BLaER1 (cell line): ENCODE results near the gene FRMPD1.

ENCODE experiments used
- H3K27ac ChIP-seq: shearing (Covaris generic); formaldehyde crosslinking; 2 replicates; pipeline ENCODE4 v1.8.1; 2022
- H3K27me3 ChIP-seq: shearing (Covaris generic); formaldehyde crosslinking; 2 replicates; pipeline ENCODE4 v1.8.1; 2022
- H3K36me3 ChIP-seq: shearing (Covaris generic); formaldehyde crosslinking; 2 replicates; pipeline ENCODE4 v1.8.1; 2022
- H3K4me1 ChIP-seq: shearing (Covaris generic); formaldehyde crosslinking; 2 replicates; pipeline ENCODE4 v1.8.1; 2022
- H3K4me2 ChIP-seq: shearing (Covaris generic); formaldehyde crosslinking; 2 replicates; pipeline ENCODE4 v1.8.1; 2022
- H3K4me3 ChIP-seq: shearing (Covaris generic); formaldehyde crosslinking; 2 replicates; pipeline ENCODE4 v1.8.1; 2022
- H3K9ac ChIP-seq: shearing (Covaris generic); formaldehyde crosslinking; 2 replicates; pipeline ENCODE4 v1.8.1; 2022
- H3K9me3 ChIP-seq: shearing (Covaris generic); formaldehyde crosslinking; 2 replicates; pipeline ENCODE4 v1.8.1; 2022
- H4K20me1 ChIP-seq: shearing (Covaris generic); formaldehyde crosslinking; 2 replicates; pipeline ENCODE4 v1.8.1; 2022
- Cebpa-rat ChIP-seq: shearing (Covaris generic); IDR thresholded peaks from 2 replicates; pipeline ENCODE4 v1.8.1; 2022

FRMPD1 gene

DNA sequence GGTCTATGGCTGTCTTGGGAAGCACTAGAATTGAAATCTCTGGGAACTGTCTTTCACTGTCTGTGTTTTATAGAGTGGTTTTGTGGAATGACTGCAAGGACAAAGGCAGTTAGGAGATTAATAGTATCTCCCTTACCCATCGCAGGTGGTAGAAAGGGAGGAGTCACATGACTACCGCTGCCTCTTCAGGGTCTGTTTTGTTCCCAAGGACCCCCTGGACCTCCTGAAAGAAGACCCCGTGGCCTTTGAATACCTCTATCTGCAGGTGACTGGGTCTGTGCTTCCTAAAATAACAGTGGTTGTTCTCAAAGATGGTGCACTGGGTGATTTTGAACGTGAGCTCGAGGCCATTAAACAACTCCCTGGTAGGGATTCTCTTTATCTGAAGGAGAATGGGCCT is 80.1 kb downstream of the FRMPD1 start:
- H3K4me2 ChIP-seq = peak overlapping the region; percentile 49; the same call in 1 of the 2 replicates
- no peaks in the 10 kb centered on the region for H3K36me3 ChIP-seq
- no peaks in the 10 kb centered on the region for H3K27me3 ChIP-seq
- H3K4me1 ChIP-seq = peaks cover 27% of the 10 kb centered on the region
- H3K4me3 ChIP-seq = no peak overlapping the region
- no peak overlapping the region for H3K9ac ChIP-seq
- no peak overlapping the region for H3K27ac ChIP-seq
- H4K20me1 ChIP-seq = no peaks in the 10 kb centered on the region
- H3K9me3 ChIP-seq = no peaks in the 10 kb centered on the region
- no peak for TF ChIP-seq Cebpa-rat

DNA sequence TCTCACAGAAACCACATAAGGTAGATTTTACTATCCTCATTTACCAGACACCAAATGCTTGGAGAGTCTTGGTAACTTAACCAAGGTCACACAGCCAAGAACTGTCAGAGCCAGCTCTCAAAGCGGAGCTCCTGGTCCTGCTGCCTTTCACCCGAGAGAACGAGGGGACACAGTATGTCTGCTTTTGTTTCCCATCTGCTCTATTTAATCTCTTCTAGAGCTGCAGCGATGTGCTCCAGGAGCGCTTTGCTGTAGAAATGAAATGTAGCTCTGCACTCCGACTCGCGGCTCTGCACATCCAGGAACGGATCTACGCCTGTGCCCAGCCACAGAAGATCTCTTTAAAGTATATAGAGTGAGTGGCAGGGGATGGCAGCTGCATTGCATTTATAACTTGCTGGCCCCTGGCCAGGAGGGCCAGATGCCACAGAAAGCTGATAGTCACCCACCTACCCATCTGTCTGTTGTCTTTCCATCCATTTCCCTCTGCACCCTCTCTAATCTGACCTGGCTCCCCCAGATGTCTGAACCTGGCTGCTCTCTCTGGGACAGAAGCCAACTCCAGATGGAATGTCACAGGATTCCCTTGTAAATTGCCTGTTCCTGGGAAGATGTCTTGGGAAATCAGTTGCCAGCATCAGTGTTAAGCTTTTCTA is 81.5 kb downstream of the FRMPD1 start:
- Histone ChIP-seq H3K9ac (no peak overlapping the region), H3K4me1 (peaks cover 27% of the 10 kb centered on the region), H3K4me3 (no peak overlapping the region), H3K27me3 (no peaks in the 10 kb centered on the region), H4K20me1 (no peaks in the 10 kb centered on the region), H3K4me2 (peak overlapping the region; percentile 49), H3K27ac (no peak overlapping the region), H3K9me3 (no peaks in the 10 kb centered on the region), H3K36me3 (no peaks in the 10 kb centered on the region)
- no peak for TF ChIP-seq Cebpa-rat

DNA sequence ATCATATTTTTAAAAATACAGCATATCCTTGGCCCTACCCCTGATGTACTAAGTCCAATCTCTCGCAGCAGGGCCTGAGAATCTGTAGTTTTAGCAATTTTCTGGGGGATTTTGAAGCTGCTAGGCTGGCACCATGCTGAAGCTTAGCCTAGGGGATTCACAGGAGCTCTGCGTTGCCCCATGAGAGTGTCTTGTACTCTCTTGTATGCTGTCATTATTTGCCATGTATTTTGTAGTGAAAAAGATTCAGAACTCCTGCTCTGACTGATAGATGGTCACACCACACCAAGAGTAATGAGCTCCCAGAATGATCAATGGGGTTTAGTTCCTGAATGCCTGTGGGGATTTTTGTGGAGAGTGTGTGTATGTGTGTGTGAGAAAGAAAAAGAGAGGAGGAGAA is 82.2 kb downstream of the FRMPD1 start:
- Histone ChIP-seq H3K27me3 (no peaks in the 10 kb centered on the region), H3K36me3 (no peaks in the 10 kb centered on the region), H3K9ac (no peak overlapping the region), H4K20me1 (no peaks in the 10 kb centered on the region), H3K4me3 (no peak overlapping the region), H3K4me2 (0 out of 2 replicates have a peak overlapping the region, but pooled peaks have one; percentile 49), H3K9me3 (no peaks in the 10 kb centered on the region), H3K27ac (no peak overlapping the region), H3K4me1 (peaks cover 27% of the 10 kb centered on the region)
- no peak for TF ChIP-seq Cebpa-rat

DNA sequence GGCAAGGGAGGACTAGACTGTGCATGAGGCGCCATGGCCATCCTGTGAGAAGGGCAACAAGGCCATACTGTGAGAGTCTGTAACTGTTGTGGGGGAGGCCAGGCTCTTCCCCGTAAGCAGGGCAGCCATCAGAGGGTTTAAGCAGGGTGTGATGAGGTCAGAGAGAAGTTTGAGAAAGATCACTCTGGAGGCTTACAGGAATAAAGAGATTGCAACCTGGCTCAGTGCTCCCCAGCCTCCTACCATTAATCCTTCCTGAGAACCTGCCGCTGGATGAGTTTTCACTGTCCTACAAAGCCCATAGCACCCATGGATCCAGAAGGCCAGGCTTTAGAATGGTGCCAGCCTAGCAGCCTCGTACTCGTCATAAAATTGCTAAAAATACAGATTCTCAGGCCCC is 88.5 kb downstream of the FRMPD1 start:
- Histone ChIP-seq H3K9me3 (no peaks in the 10 kb centered on the region), H3K4me2 (no peak overlapping the region), H3K27ac (no peak overlapping the region), H3K9ac (no peak overlapping the region), H3K4me3 (no peak overlapping the region), H4K20me1 (no peaks in the 10 kb centered on the region), H3K4me1 (peaks cover 2% of the 10 kb centered on the region), H3K27me3 (no peaks in the 10 kb centered on the region), H3K36me3 (peaks cover 8% of the 10 kb centered on the region; the same call in 1 of the 2 replicates)
- TF ChIP-seq Cebpa-rat = no peak

DNA sequence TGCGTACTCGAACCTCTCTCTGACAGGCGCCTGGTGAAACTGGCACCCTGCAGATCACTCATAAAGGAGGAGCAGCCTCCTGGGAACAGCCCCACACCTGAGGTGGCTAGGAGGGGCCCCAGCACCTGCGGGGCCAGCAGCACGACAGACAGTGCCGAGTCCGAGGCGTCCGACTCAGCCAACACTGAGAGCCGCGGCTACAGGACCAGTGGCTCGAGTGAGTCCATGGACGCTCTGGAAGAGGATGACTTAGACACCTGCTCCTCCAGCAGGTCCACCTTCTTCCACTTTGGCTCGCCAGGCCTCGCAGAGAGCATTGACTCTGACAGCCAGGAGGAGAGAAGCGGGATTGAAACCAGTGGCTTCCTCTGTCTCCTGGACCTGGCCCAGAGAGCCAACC is 89.4 kb downstream of the FRMPD1 start:
- peaks cover 8% of the 10 kb centered on the region; the same call in 1 of the 2 replicates for H3K36me3 ChIP-seq
- peaks cover 11% of the 10 kb centered on the region for H3K4me1 ChIP-seq
- no peaks in the 10 kb centered on the region for H4K20me1 ChIP-seq
- no peaks in the 10 kb centered on the region for H3K9me3 ChIP-seq
- no peaks in the 10 kb centered on the region for H3K27me3 ChIP-seq
- no peak for TF ChIP-seq Cebpa-rat
- H3K4me2 ChIP-seq = no peak overlapping the region
- H3K9ac ChIP-seq = no peak overlapping the region
- no peak overlapping the region for H3K27ac ChIP-seq
- no peak overlapping the region for H3K4me3 ChIP-seq

DNA sequence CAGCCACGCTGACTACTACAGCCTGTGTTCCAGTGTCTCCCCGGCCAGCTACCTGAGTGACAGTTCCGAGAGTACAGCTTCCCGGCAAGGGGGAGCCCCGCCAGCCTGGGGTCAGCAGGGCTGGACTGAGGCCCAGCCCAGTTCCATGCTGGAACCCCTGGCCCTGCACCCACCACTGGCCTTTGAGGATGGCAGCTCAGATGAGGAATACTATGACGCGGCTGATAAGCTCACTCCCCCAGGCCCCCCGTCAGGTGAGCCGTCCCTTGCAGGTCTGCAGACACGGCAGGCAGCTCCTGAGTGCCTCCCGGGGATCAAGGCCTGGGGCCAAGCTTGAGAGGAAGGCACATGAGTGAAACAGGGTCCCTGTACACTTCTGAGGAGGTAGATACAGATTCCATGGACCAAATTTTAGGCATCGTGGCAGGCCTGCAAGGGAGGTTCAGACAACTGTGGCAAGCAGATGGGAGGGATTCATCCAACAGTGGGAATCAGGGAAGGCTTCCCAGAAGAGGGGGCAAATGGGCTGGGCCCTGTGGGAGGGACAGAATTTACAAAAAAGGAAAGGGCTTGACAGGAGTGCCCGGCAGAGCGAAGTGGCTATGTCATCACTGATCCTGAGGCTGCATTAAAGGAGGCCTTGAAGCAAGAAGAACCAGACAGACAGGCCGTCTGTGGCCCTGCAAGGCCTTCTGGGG is 90.0 kb downstream of the FRMPD1 start:
- H3K9me3 ChIP-seq = no peaks in the 10 kb centered on the region
- H3K4me1 ChIP-seq = peaks cover 18% of the 10 kb centered on the region
- H3K4me2 ChIP-seq = no peak overlapping the region
- H3K27ac ChIP-seq = no peak overlapping the region
- H3K27me3 ChIP-seq = no peaks in the 10 kb centered on the region
- no peak for TF ChIP-seq Cebpa-rat
- 0 out of 2 replicates have a peak, but pooled peaks cover 1% of the 10 kb centered on the region for H4K20me1 ChIP-seq
- H3K36me3 ChIP-seq = peaks cover 8% of the 10 kb centered on the region; the same call in 1 of the 2 replicates
- no peak overlapping the region for H3K9ac ChIP-seq
- H3K4me3 ChIP-seq = no peak overlapping the region

DNA sequence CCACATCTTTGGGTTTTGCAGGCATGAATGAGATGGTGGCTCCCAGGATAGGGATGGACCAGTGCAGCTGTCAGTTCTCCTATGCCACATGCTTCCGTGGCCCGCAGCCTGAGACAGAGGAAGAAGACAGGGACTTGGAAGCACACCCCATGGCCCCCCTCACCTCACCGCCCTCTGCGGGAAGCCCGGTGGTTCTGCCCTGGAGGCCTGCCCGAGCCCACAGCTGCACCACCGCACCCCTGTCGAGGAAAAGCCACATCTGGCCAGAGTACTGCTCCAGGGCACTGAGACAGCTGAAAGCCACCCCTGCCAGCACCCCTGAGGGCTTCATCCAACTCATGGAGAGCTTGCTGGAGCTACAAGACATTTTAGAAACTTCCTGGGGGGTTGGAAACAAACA is 95.2 kb downstream of the FRMPD1 start:
- Histone ChIP-seq H3K27me3 (no peaks in the 10 kb centered on the region), H3K4me2 (peak overlapping the region; percentile 79), H3K36me3 (no peaks in the 10 kb centered on the region), H3K9ac (no peak overlapping the region), H4K20me1 (peaks cover 13% of the 10 kb centered on the region; the same call in 1 of the 2 replicates), H3K4me1 (peaks cover 38% of the 10 kb centered on the region), H3K4me3 (no peak overlapping the region), H3K27ac (0 out of 2 replicates have a peak overlapping the region, but pooled peaks have one; percentile 35), H3K9me3 (no peaks in the 10 kb centered on the region)
- TF ChIP-seq Cebpa-rat = no peak

DNA sequence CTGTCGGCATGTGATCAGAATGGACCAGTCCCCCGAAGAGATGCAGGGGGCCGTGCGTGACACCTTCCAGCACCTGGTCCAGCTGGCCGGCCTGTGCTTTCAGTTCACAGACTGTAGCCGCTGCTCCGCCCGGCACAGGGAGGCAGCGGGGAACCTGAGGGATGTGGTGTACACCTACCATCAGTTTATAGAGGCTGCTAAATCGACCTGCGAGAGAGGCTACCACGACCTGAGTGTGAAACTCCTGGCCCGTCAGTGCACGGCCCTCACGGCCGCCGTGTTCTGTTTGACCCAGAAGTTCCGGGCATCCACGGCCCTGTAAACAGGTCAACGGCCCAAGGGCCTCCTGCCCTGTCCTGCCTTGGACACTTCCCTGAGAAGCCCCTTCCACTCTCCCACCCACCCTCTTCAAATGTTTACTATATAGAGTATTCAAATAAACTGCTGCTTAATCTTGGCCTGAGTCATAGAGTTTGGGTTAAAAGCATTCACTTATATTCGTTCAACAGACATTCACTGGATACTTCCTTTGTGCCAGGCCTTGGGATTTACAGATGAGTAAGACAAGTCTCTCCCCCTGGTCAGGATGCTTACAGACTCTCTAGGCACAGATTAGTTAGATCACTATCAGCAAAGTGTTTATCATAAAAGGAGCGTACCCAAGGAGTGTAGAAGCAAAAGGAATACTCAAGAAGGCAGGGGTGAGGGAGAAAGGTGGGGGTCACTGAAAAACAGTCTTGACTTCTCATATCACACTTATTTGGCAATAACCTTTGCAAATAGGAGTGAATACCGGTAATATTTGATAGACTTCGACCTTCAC is 95.9 kb downstream of the FRMPD1 start:
- Histone ChIP-seq H3K4me1 (peaks cover 38% of the 10 kb centered on the region), H3K9ac (no peak overlapping the region), H3K9me3 (no peaks in the 10 kb centered on the region), H3K27ac (no peak overlapping the region), H3K4me2 (peak overlapping the region; percentile 79), H3K36me3 (no peaks in the 10 kb centered on the region), H3K27me3 (no peaks in the 10 kb centered on the region), H3K4me3 (no peak overlapping the region), H4K20me1 (peaks cover 13% of the 10 kb centered on the region; the same call in 1 of the 2 replicates)
- TF ChIP-seq Cebpa-rat = no peak

DNA sequence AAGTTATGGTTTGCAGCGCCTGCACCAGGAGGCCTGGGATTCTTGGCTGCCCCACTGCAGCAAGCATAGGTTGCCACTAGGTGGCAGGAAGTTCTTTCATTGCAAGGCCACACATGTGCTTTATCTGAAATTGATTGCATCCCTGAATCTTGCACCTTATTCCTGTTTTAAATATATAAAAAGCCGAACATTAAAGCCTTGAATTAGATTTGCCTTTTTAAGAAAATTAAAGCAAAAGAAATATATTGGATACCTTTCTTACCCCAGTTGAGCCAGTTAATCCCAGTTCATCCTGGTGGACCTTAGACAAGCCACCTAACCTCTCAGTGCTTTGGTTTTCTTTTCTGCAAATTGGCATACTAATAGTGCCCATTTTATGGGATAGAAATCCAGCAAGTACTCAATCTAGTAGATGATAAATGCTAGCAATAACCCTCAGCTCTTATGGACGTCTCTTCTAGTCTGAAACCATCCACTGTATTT is 96.6 kb downstream of the FRMPD1 start:
- H3K4me1 ChIP-seq = peaks cover 38% of the 10 kb centered on the region
- no peak overlapping the region for H3K4me3 ChIP-seq
- TF ChIP-seq Cebpa-rat = no peak
- peak overlapping the region; percentile 79; the same call in 1 of the 2 replicates for H3K4me2 ChIP-seq
- H3K27ac ChIP-seq = no peak overlapping the region
- no peaks in the 10 kb centered on the region for H3K27me3 ChIP-seq
- H4K20me1 ChIP-seq = peaks cover 13% of the 10 kb centered on the region; the same call in 1 of the 2 replicates
- no peak overlapping the region for H3K9ac ChIP-seq
- no peaks in the 10 kb centered on the region for H3K9me3 ChIP-seq
- H3K36me3 ChIP-seq = no peaks in the 10 kb centered on the region
